OCI-LY7 (cell line): ENCODE data around the gene ZMIZ1. TPM values are rescaled to one million over a fixed set of nuclear protein-coding genes. Genes with fewer than 3 reads are reported as not detected.

ENCODE experiments used
- BruUV-seq: library from RNA; stranded (reverse); fragments of 400-500 nt; replicated peaks from 2 replicates; lab custom pipeline; 2021; lab: Mats Ljungman, UMichigan
- CTCF ChIA-PET: fragments of 300-600 bp; sonication (Branson Sonifier 250); formaldehyde crosslinking; loops from one replicate; lab custom pipeline; 2022; ENCODE audit warnings: antibody characterized with exemption; ENCODE audit not compliant: unreplicated experiment; lab: Charles Lee
- POLR2A ChIA-PET: fragments of 300-600 bp; sonication (Branson Sonifier 250); formaldehyde crosslinking; loops from one replicate; lab custom pipeline; 2022; ENCODE audit warnings: antibody characterized with exemption; lab: Charles Lee
- DNase-seq: peaks from one replicate; pipeline ENCODE4 v3.0.0-alpha.2; 2015; ENCODE audit warnings: low spot score
- H2AFZ ChIP-seq: fragments of 200-600 bp; sonication (generic), shearing (Covaris generic); 2 replicates; pipeline ENCODE4 v1.6.1; 2014; ENCODE audit warnings: mild to moderate bottlenecking, antibody characterized with exemption, low read length, moderate library complexity
- H3K27ac ChIP-seq: fragments of 200-600 bp; sonication (generic); 2 replicates; pipeline ENCODE4 v1.5.1; 2014; ENCODE audit warnings: mixed run types, low read depth, mild to moderate bottlenecking, moderate library complexity, low read length, inconsistent platforms; ENCODE audit not compliant: poor library complexity, severe bottlenecking
- H3K36me3 ChIP-seq: fragments of 200-600 bp; sonication (generic); 2 replicates; pipeline ENCODE4 v1.6.1; 2014; ENCODE audit warnings: mild to moderate bottlenecking, antibody characterized with exemption, low read length, moderate library complexity, mixed read lengths; ENCODE audit not compliant: insufficient read depth
- H3K4me1 ChIP-seq: fragments of 200-600 bp; sonication (generic); 2 replicates; pipeline ENCODE4 v1.5.1; 2014; ENCODE audit warnings: mild to moderate bottlenecking, low read length; ENCODE audit not compliant: insufficient read depth, poor library complexity, severe bottlenecking
- H3K4me2 ChIP-seq: fragments of 200-600 bp; sonication (generic); 2 replicates; pipeline ENCODE4 v1.6.1; 2014; ENCODE audit warnings: mild to moderate bottlenecking, low read length
- H3K4me3 ChIP-seq: fragments of 200-600 bp; sonication (generic); 2 replicates; pipeline ENCODE4 v1.5.1; 2014; ENCODE audit warnings: mild to moderate bottlenecking, low read depth, low read length; ENCODE audit not compliant: poor library complexity, severe bottlenecking
- H3K79me2 ChIP-seq: fragments of 200-600 bp; sonication (generic); 2 replicates; pipeline ENCODE4 v1.6.1; 2016; ENCODE audit warnings: low read depth, mild to moderate bottlenecking, low read length, moderate library complexity, mixed read lengths; ENCODE audit not compliant: insufficient read depth
- H3K9me2 ChIP-seq: fragments of 200-600 bp; sonication (generic); 2 replicates; pipeline ENCODE4 v1.6.1; 2016; ENCODE audit warnings: mild to moderate bottlenecking, low read length, mixed read lengths; ENCODE audit not compliant: insufficient read depth
- H3K9me3 ChIP-seq: fragments of 200-600 bp; sonication (generic); 2 replicates; pipeline ENCODE4 v1.6.1; 2014; ENCODE audit warnings: mild to moderate bottlenecking, mixed run types, low read length, mixed read lengths
- H4K20me1 ChIP-seq: fragments of 200-600 bp; sonication (generic); 2 replicates; pipeline ENCODE4 v1.6.1; 2014; ENCODE audit warnings: mild to moderate bottlenecking, antibody characterized with exemption, low read length, moderate library complexity, mixed read lengths; ENCODE audit not compliant: insufficient read depth
- CTCF ChIP-seq: fragments of 200-600 bp; sonication (generic); conservative IDR thresholded peaks from 2 replicates; pipeline ENCODE4 v1.5.1; 2014; ENCODE audit warnings: mild to moderate bottlenecking, antibody characterized with exemption, low read length, moderate library complexity, mixed read lengths
- EZH2phosphoT487 ChIP-seq: fragments of 200-600 bp; sonication (generic); IDR thresholded peaks from 2 replicates; pipeline ENCODE4 v1.6.1; 2018; ENCODE audit warnings: low read depth, borderline replicate concordance, mild to moderate bottlenecking, mixed run types, antibody characterized with exemption, low read length, moderate library complexity, mixed read lengths
- intact Hi-C: fragments of 100-400 bp; cut with micrococcal nuclease; formaldehyde crosslinking; loops from one replicate; pipeline ENCODE4 v1.10.0; 2022; ENCODE audit not compliant: unreplicated experiment
- total RNA-seq, 2 experiments: library from RNA; depleted of rRNA in 1 of 2; stranded (reverse); fragments of >200 nt in 1 of 2; shearing (Covaris generic) in 1 of 2; gene quantifications; 2 replicates each; pipeline ENCODE4 v1.2.3, GENCODE V29; 2014 to 2022

The ZMIZ1 gene
- total RNA-seq, 2 experiments from 2014 or later: 20.4 to 66.9 TPM

GRCh38 chr10:79139124-79139835 lies 70.5 kb downstream of the ZMIZ1 start:
- ChIA-PET POLR2A (interaction anchor here (0.6 to 1.4 kb wide), 5 partner anchors 18 to 695 kb away, joined by 3 to 4 read pairs (median 3); no protein-coding TSS in a partner anchor), CTCF (interaction anchor here (1.4 kb wide), 1 partner anchor 11 kb away, joined by 3 read pairs; no protein-coding TSS in a partner anchor)
- no peak for TF ChIP-seq CTCF
- no peak for TF ChIP-seq EZH2phosphoT487
- H3K4me2 ChIP-seq: no peak overlapping the region
- no peaks in the 10 kb centered on the region for H3K9me2 ChIP-seq
- no peak overlapping the region for H2AFZ ChIP-seq
- DNase-seq: no peak
- peaks cover 52% of the 10 kb centered on the region for H3K4me1 ChIP-seq
- no peaks in the 10 kb centered on the region for H4K20me1 ChIP-seq
- H3K27ac ChIP-seq: no peak overlapping the region
- BruUV-seq: no TSS peak
- H3K79me2 ChIP-seq: peaks cover 4% of the 10 kb centered on the region; the same call in 1 of the 2 replicates
- no peaks in the 10 kb centered on the region for H3K9me3 ChIP-seq
- H3K4me3 ChIP-seq: no peak overlapping the region
- intact Hi-C loops: loop anchor here (5.0 kb wide), 2 partner anchors 103 to 1107 kb away; partner anchors contain the start of gene RPS24
- H3K36me3 ChIP-seq: no peaks in the 10 kb centered on the region

- Histone ChIP-seq H3K9me3 (no peaks in the 10 kb centered on the region), H3K4me2 (no peak overlapping the region), H3K27ac (no peak overlapping the region), H3K4me3 (no peak overlapping the region), H3K36me3 (no peaks in the 10 kb centered on the region), H4K20me1 (no peaks in the 10 kb centered on the region), H3K4me1 (peaks cover 61% of the 10 kb centered on the region), H2AFZ (no peak overlapping the region), H3K79me2 (peaks cover 4% of the 10 kb centered on the region; the same call in 1 of the 2 replicates), H3K9me2 (no peaks in the 10 kb centered on the region)
- CTCF ChIA-PET: interaction anchor here (1.4 kb wide), 1 partner anchor 10 kb away, joined by 3 read pairs; no protein-coding TSS in a partner anchor
- TF ChIP-seq CTCF: no peak
- TF ChIP-seq EZH2phosphoT487: no peak
- POLR2A ChIA-PET: no interaction called here
- no TSS peak for BruUV-seq
- DNase-seq: no peak
- intact Hi-C loops: no loop called here
These were observed 71.5 kb downstream of the ZMIZ1 start for GRCh38 chr10:79140085-79140793.
